HepG2 (cell line): ENCODE results near the gene MAN2B2. TPM values are rescaled to one million over a fixed set of nuclear protein-coding genes. Genes with fewer than 3 reads are reported as not detected.

Source experiments
- ARID5B ChIP-seq: IDR thresholded peaks from 2 replicates; pipeline ENCODE4 v1.4.0; 2020; ENCODE audit warnings: mild to moderate bottlenecking, missing genetic modification reagents
- ATRX ChIP-seq: sonication (generic); formaldehyde crosslinking; IDR thresholded peaks from 2 replicates; pipeline ENCODE4 v1.4.0; 2020; ENCODE audit warnings: missing genetic modification reagents, borderline replicate concordance
- DPF2 ChIP-seq: sonication (generic); formaldehyde crosslinking; IDR thresholded peaks from 2 replicates; pipeline ENCODE4 v1.4.0; 2020; ENCODE audit warnings: mild to moderate bottlenecking, low read depth, missing genetic modification reagents, borderline replicate concordance
- FOXM1 ChIP-seq: sonication (generic); formaldehyde crosslinking; IDR thresholded peaks from 2 replicates; pipeline ENCODE4 v1.5.0; 2020; ENCODE audit warnings: missing genetic modification reagents
- HDAC1 ChIP-seq: sonication (generic); formaldehyde crosslinking; IDR thresholded peaks from 2 replicates; pipeline ENCODE4 v1.5.1; 2020; ENCODE audit warnings: mild to moderate bottlenecking, missing genetic modification reagents
- KDM4B ChIP-seq: sonication (generic); formaldehyde crosslinking; IDR thresholded peaks from 2 replicates; pipeline ENCODE4 v1.4.0; 2020; ENCODE audit warnings: missing genetic modification reagents
- MAFG ChIP-seq: sonication (generic); formaldehyde crosslinking; IDR thresholded peaks from 2 replicates; pipeline ENCODE4 v1.5.1; 2020; ENCODE audit warnings: mild to moderate bottlenecking, missing genetic modification reagents
- MBNL3 ChIP-seq: fragments of 250-450 bp; sonication (Bioruptor Pico); conservative IDR thresholded peaks from 2 replicates; pipeline ENCODE4 v1.8.0; 2022; ENCODE audit warnings: mild to moderate bottlenecking, inconsistent platforms
- SIN3A ChIP-seq: IDR thresholded peaks from 2 replicates; pipeline ENCODE4 v1.6.1; 2011; ENCODE audit warnings: low read depth, mild to moderate bottlenecking, control low read depth, low read length, borderline replicate concordance
- SMYD3 ChIP-seq: sonication (generic); formaldehyde crosslinking; IDR thresholded peaks from 2 replicates; pipeline ENCODE4 v1.8.1; 2023; ENCODE audit warnings: mild to moderate bottlenecking, missing genetic modification reagents
- SNAPC5 ChIP-seq: sonication (generic); formaldehyde crosslinking; IDR thresholded peaks from 2 replicates; pipeline ENCODE4 v1.8.1; 2023; ENCODE audit warnings: mild to moderate bottlenecking, missing genetic modification reagents, borderline replicate concordance
- TFDP2 ChIP-seq: sonication (generic); formaldehyde crosslinking; IDR thresholded peaks from 2 replicates; pipeline ENCODE4 v1.4.0; 2020; ENCODE audit warnings: missing genetic modification reagents
- ZNF230 ChIP-seq: sonication (generic); formaldehyde crosslinking; IDR thresholded peaks from 2 replicates; pipeline ENCODE4 v1.4.0; 2020; ENCODE audit warnings: mild to moderate bottlenecking, missing genetic modification reagents
- ZNF331 ChIP-seq: sonication (generic); formaldehyde crosslinking; IDR thresholded peaks from 2 replicates; pipeline ENCODE4 v1.4.0; 2020; ENCODE audit warnings: missing genetic modification reagents
- ZNF333 ChIP-seq: sonication (generic); formaldehyde crosslinking; IDR thresholded peaks from 2 replicates; pipeline ENCODE4 v1.4.0; 2020; ENCODE audit warnings: mild to moderate bottlenecking, missing genetic modification reagents, borderline replicate concordance
- ZNF670 ChIP-seq: sonication (generic); formaldehyde crosslinking; IDR thresholded peaks from 2 replicates; pipeline ENCODE4 v1.8.0; 2022; ENCODE audit warnings: mild to moderate bottlenecking, missing genetic modification reagents, borderline replicate concordance
- ZNF800 ChIP-seq: sonication (generic); formaldehyde crosslinking; IDR thresholded peaks from 2 replicates; pipeline ENCODE4 v1.4.0; 2020; ENCODE audit warnings: missing genetic modification reagents
- ZSCAN25 ChIP-seq: sonication (generic); formaldehyde crosslinking; IDR thresholded peaks from 2 replicates; pipeline ENCODE4 v1.8.0; 2022; ENCODE audit warnings: mild to moderate bottlenecking, missing genetic modification reagents
- ZSCAN9 ChIP-seq: IDR thresholded peaks from 2 replicates; pipeline ENCODE4 v1.6.1; 2016; ENCODE audit warnings: borderline replicate concordance
- polyA plus RNA-seq, 8 experiments: library from polyadenylated mRNA; depleted of rRNA in 3 of 8; stranded (reverse) in 7 of 8; unstranded in 1 of 8; fragments of >200 nt; fragmentation: Illumina TruSeq in 4 of 8; extraction: Trizol in 4 of 8; gene quantifications; 2 replicates each; pipeline versions ENCODE4 v1.2.1 to v1.2.3, GENCODE V29; 2011 to 2016; ENCODE audit warnings: low read depth in 4 of 8, missing spikeins in 1 of 8, mixed read lengths in 1 of 8; ENCODE audit not compliant: insufficient read depth in 1 of 8
- total RNA-seq, 5 experiments: library from RNA; depleted of rRNA; stranded (reverse); fragments of >200 nt; fragmentation: Illumina TruSeq; extraction: Trizol; gene quantifications; 2 replicates each; pipeline ENCODE4 v1.2.3, GENCODE V29; 2016; ENCODE audit warnings: low read depth in 1 of 5
- TF ChIP-seq, protein P1 (sequence below): sonication (generic); formaldehyde crosslinking; IDR thresholded peaks from 2 replicates; pipeline ENCODE4 v1.4.0; 2020; ENCODE audit warnings: missing genetic modification reagents
- TF ChIP-seq, protein P2 (sequence below): sonication (generic); formaldehyde crosslinking; IDR thresholded peaks from 2 replicates; pipeline ENCODE4 v1.9.0; 2022; ENCODE audit warnings: missing genetic modification reagents, mild to moderate bottlenecking, borderline replicate concordance

The MAN2B2 gene
- total and polyA plus RNA-seq, 2 of the 13 experiments (the other 11 are each of a cell fraction or from before 2014, with no cell fraction given), result 4.8 to 5.4 TPM

DNA sequence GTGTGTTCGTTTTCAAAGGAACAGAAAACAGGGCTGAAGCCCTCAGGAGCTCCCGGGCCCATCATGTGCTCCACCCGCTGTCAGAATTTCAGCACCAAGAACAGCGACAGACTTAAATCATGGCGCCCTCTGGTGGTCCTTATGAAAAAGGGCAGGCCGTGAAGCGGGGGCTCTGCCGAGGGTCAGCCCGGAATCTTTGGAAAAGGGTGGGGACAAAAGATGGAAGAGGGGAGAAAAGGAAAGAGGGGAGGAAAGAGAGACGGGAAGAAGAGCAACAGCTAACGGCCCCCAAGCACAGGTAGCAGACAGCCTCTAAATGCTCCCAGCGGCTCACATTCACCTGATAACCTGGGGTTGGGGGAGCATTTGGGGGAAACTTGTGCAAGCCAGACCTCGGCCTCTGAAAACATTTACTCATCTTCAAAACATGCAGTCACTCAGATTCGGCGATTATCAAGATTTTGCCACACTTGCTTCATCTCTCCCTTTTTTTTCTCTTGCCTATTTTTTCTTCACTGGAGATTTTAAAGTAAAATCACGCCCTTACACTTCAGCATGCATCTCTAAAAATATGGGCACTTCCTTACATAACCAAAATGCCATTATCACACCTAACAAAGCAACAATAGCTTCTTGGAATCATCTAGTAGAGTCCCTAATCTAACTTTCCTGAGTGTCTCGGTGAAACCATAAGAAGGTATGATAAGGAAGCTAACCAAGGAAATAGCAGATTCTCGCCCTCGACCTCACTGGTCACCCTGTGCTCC lies 28.1 kb upstream of the MAN2B2 start (continued):
- TF ChIP-seq ATRX (no peak), MBNL3 (no peak), SNAPC5 (CRISPR knock-in tag) (no peak), ZSCAN25 (CRISPR knock-in tag) (peak; percentile 48; the same call in 1 of the 2 replicates), SMYD3 (CRISPR knock-in tag) (0 out of 2 replicates have a peak, but pooled peaks have one; percentile 66), HDAC1 (CRISPR knock-in tag) (no peak), ZNF670 (no peak), MAFG (CRISPR knock-in tag) (no peak), KDM4B (CRISPR knock-in tag) (peak; percentile 75), ZNF333 (CRISPR knock-in tag) (no peak), DPF2 (CRISPR knock-in tag) (no peak), FOXM1 (CRISPR knock-in tag) (no peak), ZSCAN9 (CRISPR knock-in tag) (peak; percentile 99), ZNF331 (peak; percentile 90), SIN3A (no peak), ARID5B (peak; percentile 56), TFDP2 (CRISPR knock-in tag) (no peak), ZNF800 (peak; percentile 77), ZNF230 (no peak)
- TF ChIP-seq, protein P1, sequence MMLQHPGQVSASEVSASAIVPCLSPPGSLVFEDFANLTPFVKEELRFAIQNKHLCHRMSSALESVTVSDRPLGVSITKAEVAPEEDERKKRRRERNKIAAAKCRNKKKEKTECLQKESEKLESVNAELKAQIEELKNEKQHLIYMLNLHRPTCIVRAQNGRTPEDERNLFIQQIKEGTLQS (CRISPR knock-in tag), result peak; percentile 58; the same call in 1 of the 2 replicates
- TF ChIP-seq, protein P2, sequence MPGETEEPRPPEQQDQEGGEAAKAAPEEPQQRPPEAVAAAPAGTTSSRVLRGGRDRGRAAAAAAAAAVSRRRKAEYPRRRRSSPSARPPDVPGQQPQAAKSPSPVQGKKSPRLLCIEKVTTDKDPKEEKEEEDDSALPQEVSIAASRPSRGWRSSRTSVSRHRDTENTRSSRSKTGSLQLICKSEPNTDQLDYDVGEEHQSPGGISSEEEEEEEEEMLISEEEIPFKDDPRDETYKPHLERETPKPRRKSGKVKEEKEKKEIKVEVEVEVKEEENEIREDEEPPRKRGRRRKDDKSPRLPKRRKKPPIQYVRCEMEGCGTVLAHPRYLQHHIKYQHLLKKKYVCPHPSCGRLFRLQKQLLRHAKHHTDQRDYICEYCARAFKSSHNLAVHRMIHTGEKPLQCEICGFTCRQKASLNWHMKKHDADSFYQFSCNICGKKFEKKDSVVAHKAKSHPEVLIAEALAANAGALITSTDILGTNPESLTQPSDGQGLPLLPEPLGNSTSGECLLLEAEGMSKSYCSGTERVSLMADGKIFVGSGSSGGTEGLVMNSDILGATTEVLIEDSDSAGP (CRISPR knock-in tag), result no peak
